Measurements from ENCODE around the gene NBPF1.
"Not testable (repeated sequence)": the region's sequence is repeated elsewhere in the genome, so short reads cannot be mapped to it uniquely, and the experiment has no call there.

The NBPF1 gene

GRCh38 chr1:16608838-16609560, 4.4 kb downstream of the NBPF1 start:
- H3K4me3 ChIP-seq (ENCODE audit: control insufficient read depth, low read depth, low read length) = no peak overlapping the region
- no peak for DNase-seq (ENCODE audit: low read depth)
- TF ChIP-seq, protein P1, sequence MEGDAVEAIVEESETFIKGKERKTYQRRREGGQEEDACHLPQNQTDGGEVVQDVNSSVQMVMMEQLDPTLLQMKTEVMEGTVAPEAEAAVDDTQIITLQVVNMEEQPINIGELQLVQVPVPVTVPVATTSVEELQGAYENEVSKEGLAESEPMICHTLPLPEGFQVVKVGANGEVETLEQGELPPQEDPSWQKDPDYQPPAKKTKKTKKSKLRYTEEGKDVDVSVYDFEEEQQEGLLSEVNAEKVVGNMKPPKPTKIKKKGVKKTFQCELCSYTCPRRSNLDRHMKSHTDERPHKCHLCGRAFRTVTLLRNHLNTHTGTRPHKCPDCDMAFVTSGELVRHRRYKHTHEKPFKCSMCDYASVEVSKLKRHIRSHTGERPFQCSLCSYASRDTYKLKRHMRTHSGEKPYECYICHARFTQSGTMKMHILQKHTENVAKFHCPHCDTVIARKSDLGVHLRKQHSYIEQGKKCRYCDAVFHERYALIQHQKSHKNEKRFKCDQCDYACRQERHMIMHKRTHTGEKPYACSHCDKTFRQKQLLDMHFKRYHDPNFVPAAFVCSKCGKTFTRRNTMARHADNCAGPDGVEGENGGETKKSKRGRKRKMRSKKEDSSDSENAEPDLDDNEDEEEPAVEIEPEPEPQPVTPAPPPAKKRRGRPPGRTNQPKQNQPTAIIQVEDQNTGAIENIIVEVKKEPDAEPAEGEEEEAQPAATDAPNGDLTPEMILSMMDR (IDR thresholded peaks at IDR 0.05; ENCODE audit: control insufficient read depth, insufficient read depth, low read depth, low read length, missing control alignments) = no peak

- DNase-seq (ENCODE audit: low read depth); H3K4me3 ChIP-seq (ENCODE audit: control insufficient read depth, low read depth, low read length): not testable (repeated sequence)
Observed at GRCh38 chr1:16607853-16608815, 5.2 kb downstream of the NBPF1 start.

DNA sequence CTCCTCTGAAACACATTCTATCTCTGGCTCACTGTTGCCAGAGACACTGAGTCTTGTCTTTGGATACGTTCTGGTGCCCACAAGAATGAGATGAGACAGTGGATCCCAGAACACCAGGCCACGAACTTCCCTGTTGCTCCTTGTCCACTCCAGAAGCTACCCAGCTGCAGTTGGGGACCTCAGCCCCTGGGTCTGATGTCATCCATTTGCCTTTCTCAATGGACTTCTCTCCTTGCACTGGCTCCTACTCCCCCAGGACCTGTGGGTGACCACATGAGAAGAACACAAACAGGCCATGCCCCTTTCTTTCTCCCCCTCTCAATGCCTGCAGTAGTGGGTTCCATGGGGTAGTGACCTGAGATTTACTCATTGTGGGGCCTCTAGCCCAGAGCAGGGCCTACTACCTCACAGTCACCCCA, 5.9 kb downstream of the NBPF1 start:
- TF ChIP-seq, protein P1 (IDR thresholded peaks at IDR 0.05; ENCODE audit: control insufficient read depth, insufficient read depth, low read depth, low read length, missing control alignments) = no peak
- H3K4me3 ChIP-seq (ENCODE audit: control insufficient read depth, low read depth, low read length) = no peak overlapping the region
- DNase-seq (ENCODE audit: low read depth) = no peak

DNA sequence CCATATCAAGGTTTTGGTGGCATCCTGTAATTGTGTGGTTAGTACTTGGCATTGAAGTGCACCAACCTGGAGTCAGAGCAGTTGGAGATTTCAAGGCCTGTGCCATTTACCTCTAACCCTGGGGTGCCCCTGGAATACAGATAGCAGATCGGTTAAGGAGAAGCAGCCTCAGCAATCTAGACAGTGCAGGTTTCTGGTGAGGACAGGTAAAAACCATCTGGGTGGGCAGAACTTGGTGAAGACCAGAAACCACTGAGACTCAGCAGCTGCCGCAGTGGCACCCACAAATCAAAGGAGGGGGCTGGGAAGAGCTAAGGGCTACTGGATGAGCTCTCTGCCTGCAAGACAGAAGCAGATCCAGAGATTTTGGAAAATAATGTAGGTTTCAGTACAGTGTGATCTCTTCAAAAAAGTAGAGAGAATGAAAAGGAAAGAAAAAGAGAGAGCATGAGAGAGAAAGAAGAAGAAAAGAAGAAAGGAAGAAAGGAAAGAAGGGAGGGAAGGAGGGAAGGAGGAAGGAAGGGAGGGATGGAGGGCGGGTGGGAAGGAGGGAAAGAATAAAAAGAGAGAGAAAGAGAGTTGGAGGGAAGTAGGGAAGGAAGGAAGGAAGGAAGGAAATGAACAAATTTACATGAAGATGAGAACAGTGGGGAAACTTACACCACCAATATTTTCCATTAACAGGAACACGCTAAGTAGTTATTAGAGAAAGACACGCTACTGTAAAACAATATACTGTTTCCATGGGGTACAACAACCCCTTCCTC, 6.5 kb downstream of the NBPF1 start:
- not testable (repeated sequence) for DNase-seq (ENCODE audit: low read depth); H3K4me3 ChIP-seq (ENCODE audit: control insufficient read depth, low read depth, low read length)

- DNase-seq (ENCODE audit: low read depth) = no peak
- H3K4me3 ChIP-seq (ENCODE audit: control insufficient read depth, low read depth, low read length) = no peak overlapping the region
- TF ChIP-seq, protein P1 (IDR thresholded peaks at IDR 0.05; ENCODE audit: control insufficient read depth, insufficient read depth, low read depth, low read length, missing control alignments) = no peak
Observed at GRCh38 chr1:16605532-16606505, 7.5 kb downstream of the NBPF1 start.

GRCh38 chr1:16605213-16605525, 8.2 kb downstream of the NBPF1 start:
- DNase-seq (ENCODE audit: low read depth) = no peak
- H3K4me3 ChIP-seq (ENCODE audit: control insufficient read depth, low read depth, low read length) = no peak overlapping the region
- TF ChIP-seq, protein P1 (IDR thresholded peaks at IDR 0.05; ENCODE audit: control insufficient read depth, insufficient read depth, low read depth, low read length, missing control alignments) = no peak

DNA sequence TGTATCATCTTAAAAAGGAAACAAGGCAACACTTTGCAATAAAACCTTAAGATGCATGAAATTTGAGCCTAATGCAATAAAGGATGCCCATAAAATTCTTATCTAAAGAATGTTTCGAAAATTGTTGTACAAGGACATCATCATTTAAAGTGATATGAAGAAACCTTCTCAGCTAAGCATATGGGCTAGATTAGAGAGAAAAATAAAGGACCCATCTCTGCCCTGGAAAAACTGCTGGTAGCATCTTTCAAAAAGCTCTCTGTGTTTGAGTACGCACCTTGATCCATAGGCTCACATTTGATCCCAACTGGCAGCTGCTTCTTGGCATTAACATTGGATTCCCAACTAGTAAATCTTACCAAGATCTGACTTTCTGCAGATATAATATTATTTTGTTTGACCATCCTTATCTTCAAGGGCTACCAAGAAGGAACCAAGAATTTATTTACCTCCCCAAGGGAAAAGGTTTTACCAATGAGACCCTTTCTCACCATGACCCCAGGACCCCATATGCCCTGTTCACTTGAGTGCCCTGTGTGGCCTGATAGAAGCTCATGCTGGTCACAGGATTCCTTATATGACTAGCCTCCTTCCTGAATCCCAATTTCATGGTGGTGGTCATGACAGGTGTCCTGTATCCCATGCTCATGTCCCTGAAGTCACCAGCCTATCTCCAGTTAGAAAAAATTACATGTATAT, 8.7 kb downstream of the NBPF1 start:
- not testable (repeated sequence) for DNase-seq (ENCODE audit: low read depth); H3K4me3 ChIP-seq (ENCODE audit: control insufficient read depth, low read depth, low read length)

DNA sequence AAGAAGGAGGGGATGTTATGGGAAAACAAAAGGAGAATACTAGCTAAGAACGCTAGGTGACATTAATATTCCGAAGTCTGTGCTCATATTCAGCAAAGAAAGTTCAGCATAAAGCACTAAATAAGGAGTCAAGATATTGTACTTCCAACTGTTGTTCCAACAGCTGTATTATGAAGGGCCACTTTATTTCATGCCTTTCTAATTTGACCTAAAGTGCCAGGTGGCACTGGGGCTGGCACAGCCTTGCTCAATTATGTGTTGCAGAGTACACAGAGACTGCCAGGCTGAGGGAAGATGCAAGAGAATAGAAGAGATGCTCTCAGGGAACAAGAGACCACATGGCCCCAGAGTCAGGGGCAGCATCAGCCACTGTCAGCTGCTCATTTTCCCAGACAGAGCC, 9.7 kb downstream of the NBPF1 start:
- H3K4me3 ChIP-seq (ENCODE audit: control insufficient read depth, low read depth, low read length) = not testable (repeated sequence)

GRCh38 chr1:16602336-16603011, 10.9 kb downstream of the NBPF1 start:
- not testable (repeated sequence) for DNase-seq (ENCODE audit: low read depth); H3K4me3 ChIP-seq (ENCODE audit: control insufficient read depth, low read depth, low read length)

More for the DNA sequence above, 9.7 kb downstream of the NBPF1 start:
- not testable (repeated sequence) for DNase-seq (ENCODE audit: low read depth)
